CD4-positive, CD25-positive, alpha-beta regulatory T cell (primary cell): ENCODE measurements around the gene C1orf159. TPM values are rescaled to one million over a fixed set of nuclear protein-coding genes. Genes with fewer than 3 reads are reported as not detected.

ENCODE experiments used
- ATAC-seq, 2 donors: fragments of 150-1000 bp; cut with Tn5 transposase; one replicate each; pipeline ENCODE4 v1.10.0; 2021; ENCODE audit warnings: low read depth in 2 of 2, moderate number of reproducible peaks in 2 of 2, moderate library complexity in 1 of 2
- DNase-seq, 3 donors: peaks; one replicate each; pipeline versions ENCODE4 v3.0.0 to v3.0.0-alpha.2; 2012 to 2022; ENCODE audit warnings: mixed read lengths in 1 of 3
- H3K27ac ChIP-seq: one replicate; pipeline ENCODE4 v1.7.0; 2013; ENCODE audit warnings: mild to moderate bottlenecking, low read length; ENCODE audit not compliant: insufficient read depth, poor library complexity, severe bottlenecking
- H3K27me3 ChIP-seq: one replicate; pipeline ENCODE4 v1.7.0; 2013; ENCODE audit warnings: low read length; ENCODE audit not compliant: control insufficient read depth, insufficient read depth
- H3K36me3 ChIP-seq: one replicate; pipeline ENCODE4 v1.7.0; 2013; ENCODE audit warnings: mild to moderate bottlenecking, low read length, moderate library complexity; ENCODE audit not compliant: control insufficient read depth, insufficient read depth
- H3K4me1 ChIP-seq: 2 replicates; pipeline ENCODE4 v1.7.0; 2013; ENCODE audit warnings: mild to moderate bottlenecking, low read length; ENCODE audit not compliant: insufficient read depth, control insufficient read depth, poor library complexity, severe bottlenecking
- H3K4me3 ChIP-seq: one replicate; pipeline ENCODE4 v1.7.0; 2013; ENCODE audit warnings: low read depth, mild to moderate bottlenecking, low read length, moderate library complexity
- H3K9me3 ChIP-seq, 2 experiments: 1 replicate in 1 of 2; 2 replicates in 1 of 2; pipeline ENCODE4 v1.7.0; 2013; ENCODE audit warnings: low read length in 2 of 2, mild to moderate bottlenecking in 1 of 2, moderate library complexity in 1 of 2; ENCODE audit not compliant: control insufficient read depth in 2 of 2
- H3K27ac Mint-ChIP-seq, 3 donors: one replicate each; pipeline ENCODE4 v1.8.0; 2020 to 2022; ENCODE audit warnings: mild to moderate bottlenecking in 3 of 3, mixed read lengths in 3 of 3, moderate library complexity in 2 of 3
- H3K27me3 Mint-ChIP-seq: one replicate; pipeline ENCODE4 v1.8.0; 2022; ENCODE audit warnings: mild to moderate bottlenecking, mixed read lengths
- H3K36me3 Mint-ChIP-seq: one replicate; pipeline ENCODE4 v1.8.0; 2020; ENCODE audit warnings: mixed read lengths
- H3K4me1 Mint-ChIP-seq, 4 donors: one replicate each; pipeline ENCODE4 v1.8.0; 2020 to 2022; ENCODE audit warnings: mixed read lengths in 4 of 4, mild to moderate bottlenecking in 1 of 4
- H3K4me3 Mint-ChIP-seq, 4 donors: one replicate each; pipeline ENCODE4 v1.8.0; 2020 to 2022; ENCODE audit warnings: mild to moderate bottlenecking in 4 of 4, mixed read lengths in 4 of 4, moderate library complexity in 3 of 4
- H3K9me3 Mint-ChIP-seq, 7 donors: one replicate each; pipeline ENCODE4 v1.8.0; 2020 to 2022; ENCODE audit warnings: mixed read lengths in 7 of 7, mild to moderate bottlenecking in 3 of 7, moderate library complexity in 2 of 7
- polyA plus RNA-seq, 4 donors: library from polyadenylated mRNA; unstranded; fragments of 300-500 nt; fragmentation: Illumina TruSeq; gene quantifications; one replicate each; pipeline ENCODE4 v1.2.3, GENCODE V29; 2021
- total RNA-seq: library from RNA; stranded (reverse); gene quantifications from one replicate; pipeline ENCODE4 v1.2.3, GENCODE V29; 2022

C1orf159 gene
- 20.0 TPM for total RNA-seq
- polyA plus RNA-seq = 1 to 10 TPM; 3.0 to 6.3 (median 4.7) TPM

DNA sequence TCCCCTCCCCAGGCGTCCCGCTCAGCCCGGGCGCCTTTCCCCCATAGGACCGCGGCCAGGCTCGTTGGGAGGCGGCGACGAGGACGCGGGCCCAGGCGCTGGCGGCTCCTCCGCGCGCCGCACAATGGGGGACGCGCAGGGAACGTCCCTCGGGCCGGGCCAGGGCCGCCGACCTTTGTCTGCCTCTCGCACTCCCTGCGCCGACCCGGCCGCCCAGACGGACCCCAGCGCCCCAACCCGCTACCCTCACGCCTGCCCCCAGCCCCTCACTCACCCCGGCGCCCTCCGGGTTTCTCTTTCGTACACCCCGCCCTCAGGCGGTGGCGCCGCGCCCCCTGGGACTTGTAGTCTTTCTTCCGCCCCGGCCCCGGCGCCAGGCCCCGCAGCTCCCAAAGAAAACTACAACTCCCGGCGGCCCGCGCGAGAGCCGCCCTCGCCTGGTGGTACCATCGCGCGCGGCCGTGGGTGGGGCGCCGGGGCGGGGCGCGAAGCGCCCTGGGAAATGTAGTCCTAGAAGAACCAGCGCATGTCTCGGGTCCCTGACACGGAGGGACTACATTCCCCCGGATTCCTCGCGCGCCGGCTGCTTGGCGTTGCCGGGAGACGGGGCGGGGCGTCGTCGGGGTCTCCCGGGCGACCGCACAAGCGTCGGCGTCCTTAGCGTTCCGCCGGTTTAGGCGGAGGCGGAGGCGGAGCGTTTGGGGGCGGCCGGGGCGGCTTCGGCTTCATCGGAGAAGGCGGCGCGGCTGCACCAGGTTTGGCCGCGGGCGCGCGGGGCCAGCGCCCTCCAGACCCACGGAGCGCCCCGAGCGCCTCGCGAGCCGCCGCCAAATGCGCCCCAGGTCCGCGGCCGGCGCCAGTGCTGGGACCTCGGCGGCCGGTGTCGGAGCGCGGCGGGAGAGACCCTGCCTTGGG lies at the start of gene C1orf159:
Gene C1orf159, minus strand, starts transcription at position 304 of the 915 bp plus-strand sequence. CDS start 24,546 bp downstream, outside the sequence.
- H3K27me3 Mint-ChIP-seq = peaks cover 4% of the 10 kb centered on the region
- Histone ChIP-seq H3K4me1 (peaks cover 16% of the 10 kb centered on the region), H3K9me3 (peaks cover 2 to 6% of the 10 kb centered on the region in 2 experiments), H3K27ac (peak within 1 kb of the TSS; percentile 70), H3K36me3 (no peaks in the 10 kb centered on the region), H3K27me3 (no peaks in the 10 kb centered on the region), H3K4me3 (no peak within 1 kb of the TSS)
- H3K4me3 Mint-ChIP-seq = peak within 1 kb of the TSS; percentile 87 to 97 (median 92)
- peaks cover 12% of the 10 kb centered on the region for H3K36me3 Mint-ChIP-seq
- H3K4me1 Mint-ChIP-seq = peaks cover 0 to 27% (median 11%) of the 10 kb centered on the region in 4 donors
- ATAC-seq = peak; percentile 94 to 97
- H3K27ac Mint-ChIP-seq = peak within 1 kb of the TSS in 2 of 3 donors; percentile 78 to 86
- peaks cover 0 to 5% (median 1%) of the 10 kb centered on the region in 7 donors for H3K9me3 Mint-ChIP-seq
- DNase-seq = peak; percentile 98

DNA sequence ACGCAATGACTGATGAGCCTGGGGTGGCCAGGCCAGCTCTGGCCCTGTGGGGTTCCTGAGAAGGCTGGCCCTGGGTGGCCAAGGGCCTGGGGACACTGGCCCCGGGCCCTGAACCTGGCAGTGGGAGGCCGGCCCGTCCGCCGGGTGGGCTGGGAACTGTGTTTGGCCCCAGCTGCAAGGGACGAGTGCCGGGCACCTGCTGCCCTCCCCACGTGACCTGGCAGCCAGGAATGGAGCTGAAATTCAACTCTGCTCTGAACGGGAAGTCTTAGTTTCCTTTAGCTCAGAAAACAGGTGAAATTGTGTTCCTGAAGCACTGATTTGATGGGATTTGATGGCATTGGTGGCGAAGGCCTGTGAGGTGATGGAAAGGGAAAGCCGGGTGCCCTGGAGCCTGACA lies 49.6 kb upstream of the C1orf159 start:
- Mint-ChIP-seq H3K9me3 (no peaks in the 10 kb centered on the region), H3K4me1 (peaks cover 0 to 3% (median 1%) of the 10 kb centered on the region in 4 donors), H3K27me3 (no peaks in the 10 kb centered on the region), H3K27ac (no peak overlapping the region), H3K4me3 (no peak overlapping the region), H3K36me3 (no peaks in the 10 kb centered on the region)
- no peak overlapping the region for H3K27ac ChIP-seq
- no peak overlapping the region for H3K4me3 ChIP-seq
- H3K36me3 ChIP-seq = no peaks in the 10 kb centered on the region
- ATAC-seq (no peak), DNase-seq (no peak)
- H3K27me3 ChIP-seq = no peaks in the 10 kb centered on the region
- H3K4me1 ChIP-seq = peaks cover 9% of the 10 kb centered on the region
- H3K9me3 ChIP-seq = no peaks in the 10 kb centered on the region

DNA sequence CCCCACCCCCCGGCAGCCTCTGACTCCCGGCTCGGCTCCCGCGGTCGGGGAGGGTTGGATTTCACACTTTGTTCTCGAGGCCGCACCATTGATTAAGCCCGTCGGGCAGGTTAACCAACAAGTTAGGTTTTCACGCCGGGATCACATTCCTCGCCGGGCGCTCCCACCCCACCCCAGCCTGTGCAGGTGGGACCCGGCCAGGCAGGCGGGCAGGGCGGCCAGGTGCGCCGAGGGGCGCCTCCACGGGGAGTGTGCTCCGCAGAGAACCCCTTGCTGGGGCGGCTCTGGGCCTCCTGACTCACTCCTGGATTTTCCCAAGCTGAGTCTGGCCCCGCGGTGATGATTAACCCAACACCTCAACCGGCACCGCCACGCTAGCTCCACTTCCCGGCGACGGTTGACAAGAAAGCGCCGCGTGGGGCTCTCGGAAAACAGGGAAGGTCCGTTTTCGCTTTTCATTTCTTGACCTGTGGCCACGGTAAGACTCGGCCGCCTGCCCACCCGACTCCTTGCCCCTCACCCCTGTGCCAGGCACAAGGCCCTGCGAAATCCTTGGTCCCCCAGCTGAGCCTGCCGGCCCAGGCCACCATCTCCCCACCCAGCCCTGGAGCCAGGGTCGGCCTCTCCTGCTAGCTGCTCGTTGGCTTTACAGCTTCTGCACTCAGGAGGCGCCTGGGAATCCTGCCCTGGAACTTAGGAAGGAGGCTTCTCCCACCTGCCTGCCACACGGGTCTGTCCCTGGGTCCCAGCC lies 49.0 kb upstream of the C1orf159 start:
- Histone ChIP-seq H3K9me3 (no peaks in the 10 kb centered on the region), H3K27ac (no peak overlapping the region), H3K4me3 (no peak overlapping the region), H3K36me3 (no peaks in the 10 kb centered on the region), H3K4me1 (peaks cover 3% of the 10 kb centered on the region), H3K27me3 (no peaks in the 10 kb centered on the region)
- H3K36me3 Mint-ChIP-seq = no peaks in the 10 kb centered on the region
- ATAC-seq (no peak), DNase-seq (no peak)
- H3K4me1 Mint-ChIP-seq = no peaks in the 10 kb centered on the region
- H3K9me3 Mint-ChIP-seq = no peaks in the 10 kb centered on the region
- H3K4me3 Mint-ChIP-seq = no peak overlapping the region
- no peak overlapping the region for H3K27ac Mint-ChIP-seq
- no peaks in the 10 kb centered on the region for H3K27me3 Mint-ChIP-seq

DNA sequence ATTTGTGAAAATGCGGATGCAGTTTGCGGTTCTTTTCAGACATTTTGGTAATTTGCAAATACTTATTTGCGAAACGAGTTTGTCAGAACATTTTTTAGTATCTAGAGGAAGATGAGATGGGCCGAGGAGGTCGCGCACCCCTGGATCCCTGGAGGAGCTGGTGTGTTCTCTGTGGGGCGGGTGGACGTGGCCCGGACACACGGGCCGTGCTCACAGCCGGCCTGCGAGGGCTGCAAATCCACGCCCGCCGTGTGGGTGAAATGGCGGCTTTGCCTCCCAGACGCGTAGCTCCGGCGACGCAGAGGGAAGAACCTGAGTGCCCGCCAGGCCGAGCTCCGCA lies 48.4 kb upstream of the C1orf159 start:
- H3K27ac Mint-ChIP-seq = no peak overlapping the region
- Histone ChIP-seq H3K36me3 (no peaks in the 10 kb centered on the region), H3K4me3 (no peak overlapping the region), H3K27ac (no peak overlapping the region), H3K9me3 (no peaks in the 10 kb centered on the region), H3K4me1 (peaks cover 3% of the 10 kb centered on the region), H3K27me3 (no peaks in the 10 kb centered on the region)
- no peaks in the 10 kb centered on the region for H3K4me1 Mint-ChIP-seq
- H3K4me3 Mint-ChIP-seq = no peak overlapping the region
- H3K27me3 Mint-ChIP-seq = no peaks in the 10 kb centered on the region
- DNase-seq (no peak), ATAC-seq (no peak)
- H3K36me3 Mint-ChIP-seq = no peaks in the 10 kb centered on the region
- no peaks in the 10 kb centered on the region for H3K9me3 Mint-ChIP-seq

DNA sequence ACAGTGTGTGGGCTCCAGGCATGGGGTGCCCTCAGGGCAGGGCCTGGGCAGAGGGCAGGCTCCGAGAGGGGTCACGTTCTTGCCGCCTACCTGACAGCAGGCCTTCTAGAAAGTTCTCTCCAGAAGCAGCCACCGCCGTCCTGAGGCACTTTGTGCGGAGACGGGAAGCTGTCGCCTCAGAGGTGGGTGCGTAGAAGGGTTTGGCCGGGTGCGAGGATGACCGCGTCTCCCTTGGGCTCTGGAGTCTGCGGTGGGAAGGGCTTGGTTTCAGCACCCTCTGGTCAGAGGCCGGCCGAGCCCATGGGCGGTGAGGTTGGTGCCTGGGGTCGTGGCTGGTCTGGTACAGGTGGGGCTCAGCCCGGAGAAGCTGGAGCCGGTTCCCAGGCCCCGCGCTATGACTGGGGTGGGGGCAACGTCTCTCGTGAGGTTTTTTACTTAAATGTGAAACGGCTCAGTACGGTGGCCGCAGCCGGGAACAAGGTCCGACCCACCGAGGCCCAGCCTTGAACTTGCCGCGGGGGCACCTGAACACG lies 47.7 kb upstream of the C1orf159 start:
- H3K4me3 ChIP-seq = no peak overlapping the region
- no peak overlapping the region for H3K27ac Mint-ChIP-seq
- H3K36me3 ChIP-seq = no peaks in the 10 kb centered on the region
- ATAC-seq (no peak), DNase-seq (no peak)
- H3K4me1 ChIP-seq = peaks cover 6% of the 10 kb centered on the region
- no peak overlapping the region for H3K4me3 Mint-ChIP-seq
- no peaks in the 10 kb centered on the region for H3K9me3 ChIP-seq
- H3K9me3 Mint-ChIP-seq = no peaks in the 10 kb centered on the region
- H3K27me3 ChIP-seq = no peaks in the 10 kb centered on the region
- no peaks in the 10 kb centered on the region for H3K36me3 Mint-ChIP-seq
- H3K27ac ChIP-seq = no peak overlapping the region
- no peaks in the 10 kb centered on the region for H3K27me3 Mint-ChIP-seq
- H3K4me1 Mint-ChIP-seq = no peaks in the 10 kb centered on the region

DNA sequence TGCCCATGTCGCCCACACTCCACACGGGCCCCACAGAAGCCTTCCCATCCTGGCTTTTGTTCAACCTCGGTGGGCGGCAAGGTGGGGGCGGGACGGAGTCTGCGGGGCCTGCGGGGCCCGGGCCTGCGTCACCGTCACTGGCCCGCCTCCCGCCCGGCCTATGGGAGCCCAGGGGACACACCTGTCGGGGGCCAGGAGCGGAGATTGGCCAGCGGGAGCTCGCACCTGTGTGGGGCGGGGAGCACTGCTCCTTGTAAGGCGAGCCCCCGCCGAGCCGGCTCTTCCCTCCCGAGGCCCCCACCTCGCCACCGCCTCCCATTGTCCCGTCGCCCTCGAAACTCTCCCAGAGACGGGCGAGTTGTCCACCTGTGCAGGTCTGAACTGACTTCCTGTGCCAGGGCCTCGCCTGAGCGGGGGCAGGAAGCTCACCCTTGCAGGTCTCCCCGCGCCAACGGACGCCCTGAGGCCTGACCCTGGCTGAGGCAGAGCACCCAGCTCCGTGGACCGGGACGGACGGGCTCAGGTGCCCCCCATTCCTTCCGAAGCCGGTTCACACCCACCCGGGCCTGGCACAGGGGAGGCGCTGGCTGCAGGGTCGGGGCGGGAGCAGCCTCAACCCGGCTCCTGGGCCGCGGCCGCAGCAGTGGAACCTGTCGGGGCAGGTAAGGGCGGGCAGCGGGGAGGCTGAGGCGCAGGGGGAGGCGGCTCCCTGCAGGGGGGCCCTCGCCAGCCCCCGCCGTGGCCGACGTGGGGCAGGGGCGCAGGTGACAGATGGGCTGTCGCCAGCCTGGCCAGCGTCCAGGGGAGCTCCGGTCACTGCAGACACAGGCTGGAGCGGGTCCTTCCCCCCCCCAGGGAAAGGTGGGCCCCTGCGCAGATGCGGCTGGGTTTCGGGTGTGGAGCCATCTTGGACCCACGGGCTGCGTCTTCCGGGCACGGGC lies 47.0 kb upstream of the C1orf159 start:
- no peaks in the 10 kb centered on the region for H3K36me3 Mint-ChIP-seq
- H3K27ac ChIP-seq = no peak overlapping the region
- no peak overlapping the region for H3K4me3 Mint-ChIP-seq
- no peak for ATAC-seq
- H3K4me3 ChIP-seq = no peak overlapping the region
- H3K4me1 Mint-ChIP-seq = no peaks in the 10 kb centered on the region
- no peaks in the 10 kb centered on the region for H3K9me3 ChIP-seq
- no peaks in the 10 kb centered on the region for H3K9me3 Mint-ChIP-seq
- no peaks in the 10 kb centered on the region for H3K36me3 ChIP-seq
- no peaks in the 10 kb centered on the region for H3K27me3 ChIP-seq
- H3K4me1 ChIP-seq = peaks cover 13% of the 10 kb centered on the region
- no peak overlapping the region for H3K27ac Mint-ChIP-seq
- DNase-seq = no peak
- no peaks in the 10 kb centered on the region for H3K27me3 Mint-ChIP-seq

DNA sequence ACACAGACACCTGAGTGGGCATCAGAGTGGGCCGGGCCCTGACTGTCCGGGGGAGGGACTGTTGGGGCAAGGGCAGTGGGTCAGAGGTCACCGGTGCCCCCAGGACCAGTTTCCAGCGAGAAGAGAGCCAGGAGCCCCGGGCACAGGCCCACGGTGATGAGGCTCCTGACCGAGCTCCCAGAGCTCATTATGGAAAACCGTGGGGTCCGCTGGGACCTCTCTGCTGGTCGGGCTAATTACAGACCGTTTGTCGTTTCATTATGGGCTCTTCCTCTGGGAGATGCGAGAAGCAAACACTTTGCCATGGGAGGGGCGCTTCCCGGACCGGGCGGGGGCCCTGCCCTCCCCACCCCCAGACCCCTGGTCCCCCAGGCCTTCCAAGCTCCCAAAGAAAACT lies 45.8 kb upstream of the C1orf159 start:
- no peak overlapping the region for H3K27ac ChIP-seq
- Mint-ChIP-seq H3K4me1 (peaks cover 0 to 2% (median 0%) of the 10 kb centered on the region in 4 donors), H3K36me3 (no peaks in the 10 kb centered on the region), H3K4me3 (no peak overlapping the region), H3K27me3 (no peaks in the 10 kb centered on the region), H3K9me3 (no peaks in the 10 kb centered on the region), H3K27ac (no peak overlapping the region)
- DNase-seq (no peak), ATAC-seq (no peak)
- H3K36me3 ChIP-seq = no peaks in the 10 kb centered on the region
- peaks cover 17% of the 10 kb centered on the region for H3K4me1 ChIP-seq
- no peak overlapping the region for H3K4me3 ChIP-seq
- no peaks in the 10 kb centered on the region for H3K9me3 ChIP-seq
- no peaks in the 10 kb centered on the region for H3K27me3 ChIP-seq
